HG03575 (cell line): Measurements from ENCODE around the gene RGS3.

Experiments used
- ATAC-seq: cut with Tn5 transposase; IDR thresholded peaks from one replicate; pipeline ENCODE4 v1.9.1; 2021; ENCODE audit not compliant: unreplicated experiment, insufficient number of reproducible peaks, low FRiP score; ENCODE audit errors: extremely low read depth

The RGS3 gene

DNA sequence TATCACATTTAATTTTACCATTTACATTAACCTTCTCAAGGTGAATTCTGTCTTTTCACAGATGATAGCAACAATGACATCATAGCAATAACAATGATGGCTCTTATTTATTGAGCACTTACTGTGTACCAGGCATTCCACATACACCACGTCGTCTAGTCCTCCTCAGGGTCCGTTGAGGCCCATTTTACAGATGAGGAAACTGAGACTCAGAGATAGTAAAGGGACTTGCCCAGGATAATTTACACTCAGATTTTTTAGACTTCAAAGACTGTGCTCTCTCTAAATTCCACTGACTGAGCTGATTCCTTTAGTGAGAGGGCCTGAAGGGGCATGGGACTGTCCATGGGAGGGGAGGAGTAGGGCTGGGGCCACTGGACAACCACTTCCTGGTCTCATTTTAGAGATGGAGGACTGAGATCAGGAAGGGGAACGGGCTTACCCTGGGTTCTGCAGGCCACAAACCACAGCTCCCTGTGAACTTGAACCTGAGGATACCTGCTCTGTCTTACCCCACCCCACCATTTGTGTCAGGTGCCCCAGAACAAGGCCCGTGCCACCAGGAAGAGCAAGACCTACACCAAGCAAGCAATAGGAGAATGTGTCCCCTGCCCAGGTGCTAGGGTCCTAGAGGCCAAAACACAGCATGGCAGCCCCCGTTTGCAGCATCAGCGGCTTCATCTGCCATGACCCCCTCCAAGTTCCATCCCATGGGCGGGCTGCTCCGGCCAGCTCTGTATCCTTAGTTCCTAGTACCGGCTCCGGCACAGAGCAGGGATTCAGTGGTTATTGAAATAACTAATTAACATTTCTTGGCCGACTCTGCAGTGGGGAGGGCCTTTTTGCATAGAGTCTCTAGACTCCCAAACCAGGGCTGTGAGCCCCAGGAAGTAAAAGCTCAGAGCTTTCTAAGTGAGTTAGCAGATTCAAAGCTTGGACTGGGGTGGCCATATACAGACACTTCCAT is 96.6 kb downstream of the RGS3 start:
- ATAC-seq = no peak

DNA sequence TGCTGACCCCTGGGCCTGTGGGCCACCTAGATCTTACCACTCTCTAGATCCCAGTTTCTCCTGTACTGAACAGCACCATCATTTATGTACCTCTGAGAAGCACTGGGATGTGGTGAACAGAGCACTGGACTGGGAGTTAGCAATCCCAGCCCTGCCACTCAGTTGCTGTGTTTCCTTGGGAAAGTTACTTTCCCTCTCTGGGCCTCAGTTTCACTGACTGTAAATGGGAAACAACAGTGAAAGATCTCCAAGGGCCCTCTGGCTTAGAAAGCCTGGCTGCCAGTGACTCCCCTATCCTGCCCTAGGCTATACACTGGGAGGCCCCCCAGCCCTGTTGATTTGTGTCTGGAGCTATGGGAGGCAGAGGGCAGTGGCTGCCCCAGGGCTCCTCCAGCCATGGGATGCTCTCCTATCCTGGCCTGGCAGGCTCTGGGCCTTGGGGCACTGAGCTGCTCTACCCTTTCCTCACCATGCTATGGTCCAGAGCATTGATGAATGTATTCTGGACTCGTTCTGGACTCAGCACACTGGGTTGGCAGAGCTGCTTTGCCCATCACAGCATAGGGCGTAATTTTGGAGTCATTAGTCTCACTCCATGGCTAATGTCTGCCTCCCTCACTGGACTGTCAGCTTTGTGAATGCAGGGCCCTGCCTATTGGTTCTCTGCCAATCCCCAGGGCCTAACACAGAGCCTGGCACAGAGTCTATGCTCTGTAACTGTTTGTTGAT is 99.3 kb downstream of the RGS3 start:
- no peak for ATAC-seq

DNA sequence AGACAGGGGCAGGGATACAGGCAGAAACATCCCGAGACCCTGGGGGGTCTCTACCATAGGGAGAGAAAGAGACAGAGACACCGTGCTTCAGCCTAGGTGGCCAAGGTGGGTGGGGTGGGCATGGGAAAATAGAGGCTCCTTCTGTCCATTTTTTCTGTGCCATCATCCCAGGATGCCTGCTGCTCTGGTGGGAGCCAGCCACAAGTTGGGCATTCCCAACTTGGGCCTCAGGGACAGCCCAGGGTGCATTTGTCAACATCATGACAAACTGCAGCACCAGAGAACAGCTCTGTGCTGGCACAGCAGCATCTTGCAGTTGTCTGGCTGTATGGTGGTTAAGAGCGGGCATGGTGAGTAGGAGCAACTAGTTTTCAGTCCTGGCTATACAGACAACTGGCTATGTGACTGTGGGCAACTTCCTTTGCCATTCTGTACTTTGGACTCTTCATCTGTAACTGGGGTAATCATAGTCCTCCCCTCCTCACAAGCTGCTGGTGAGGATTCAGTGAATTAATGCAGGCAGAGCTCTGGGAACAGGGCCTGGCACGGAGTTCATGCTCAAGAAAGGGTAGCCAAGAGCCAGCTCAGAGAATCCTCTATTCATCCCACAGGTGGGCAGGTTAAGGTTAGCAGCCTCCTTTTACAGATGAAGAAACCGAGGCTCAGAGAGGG is 100.4 kb downstream of the RGS3 start:
- ATAC-seq = no peak

DNA sequence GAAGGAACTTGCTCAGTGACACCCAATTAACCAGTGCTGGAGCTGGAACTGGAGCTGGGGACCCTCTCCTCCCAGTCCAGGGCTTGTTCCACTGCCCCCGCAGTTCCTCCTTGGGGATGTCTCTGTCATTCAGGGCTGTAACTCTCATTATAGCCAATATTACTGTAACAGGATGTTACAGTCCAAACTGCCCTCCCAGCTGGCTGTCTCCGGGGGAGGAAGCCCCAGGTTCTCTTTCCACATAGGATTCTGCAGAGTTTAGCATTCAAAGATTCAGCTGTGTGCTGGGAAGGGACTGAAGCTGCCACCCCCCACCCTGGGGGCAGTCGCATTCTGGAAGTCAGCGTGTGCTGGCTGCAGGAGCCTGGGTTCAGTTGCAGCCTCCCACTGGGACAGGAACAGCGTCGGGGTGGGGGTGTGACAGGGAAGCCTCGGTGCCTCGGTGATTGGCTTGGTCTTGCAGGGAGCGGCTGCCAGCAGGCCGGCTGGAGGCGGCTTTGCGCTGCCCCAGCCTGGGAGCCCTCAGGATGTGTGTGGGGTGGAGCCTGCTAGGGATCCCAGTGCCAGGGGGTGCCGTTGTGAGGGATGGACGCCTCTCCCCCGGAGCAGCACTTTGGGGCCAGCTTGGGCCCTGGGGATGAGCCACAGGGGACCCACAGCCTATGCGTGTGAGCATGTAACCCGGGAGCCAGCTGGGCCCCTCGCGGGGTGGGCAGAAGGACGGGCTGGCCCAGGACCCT is 101.1 kb downstream of the RGS3 start:
- no peak for ATAC-seq

DNA sequence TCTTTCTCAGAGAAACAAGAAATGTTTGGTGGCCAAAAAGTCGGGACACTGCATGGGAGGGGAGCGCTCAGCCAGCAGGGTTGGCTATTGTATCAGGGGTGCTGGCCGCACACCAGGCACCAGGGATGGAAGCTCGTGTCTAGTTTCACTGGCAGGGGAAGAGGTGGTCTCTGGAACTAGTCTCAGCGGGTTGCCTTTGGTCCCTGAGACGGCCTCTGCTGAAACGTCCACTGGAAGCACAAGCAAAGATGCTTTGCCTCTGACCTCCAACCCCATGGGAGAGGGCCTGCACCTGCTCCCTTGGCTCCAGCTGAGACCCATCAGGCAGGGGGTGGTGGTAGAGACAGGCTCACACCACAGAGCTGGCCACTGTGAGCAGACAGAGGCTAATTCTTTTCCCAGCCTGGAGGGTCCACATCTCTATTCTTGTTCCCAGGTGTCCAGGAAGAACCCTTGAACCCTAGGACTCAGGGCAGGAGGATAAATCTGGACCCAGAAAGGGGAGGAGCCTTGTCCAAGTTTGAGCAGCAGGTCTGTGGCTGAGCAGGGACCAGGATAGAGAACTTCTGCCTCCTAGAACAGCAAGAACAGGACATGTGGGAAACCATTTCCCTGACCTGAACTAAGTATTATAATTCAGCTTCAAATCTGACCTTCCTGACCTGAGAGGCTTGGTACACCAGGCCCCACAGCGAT is 102.6 kb downstream of the RGS3 start:
- no peak for ATAC-seq

DNA sequence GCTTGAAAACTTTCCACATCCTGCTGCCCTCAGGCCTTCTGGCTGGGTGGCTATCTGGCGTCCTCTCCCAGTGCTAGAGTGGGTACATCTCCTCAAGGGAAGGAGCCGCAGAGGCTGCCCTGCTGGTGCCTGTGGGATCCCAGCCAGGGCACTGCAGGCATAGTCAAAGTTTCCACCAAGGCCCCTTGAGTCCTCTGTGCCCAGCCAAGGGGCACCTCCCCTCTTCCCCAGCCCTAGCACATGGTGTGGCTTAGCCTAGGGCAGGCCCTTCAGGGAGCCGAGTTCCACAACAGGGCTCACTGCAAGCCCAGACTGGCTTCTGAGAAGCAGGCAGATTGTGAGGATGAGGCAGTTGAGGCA is 103.2 kb downstream of the RGS3 start:
- no peak for ATAC-seq

DNA sequence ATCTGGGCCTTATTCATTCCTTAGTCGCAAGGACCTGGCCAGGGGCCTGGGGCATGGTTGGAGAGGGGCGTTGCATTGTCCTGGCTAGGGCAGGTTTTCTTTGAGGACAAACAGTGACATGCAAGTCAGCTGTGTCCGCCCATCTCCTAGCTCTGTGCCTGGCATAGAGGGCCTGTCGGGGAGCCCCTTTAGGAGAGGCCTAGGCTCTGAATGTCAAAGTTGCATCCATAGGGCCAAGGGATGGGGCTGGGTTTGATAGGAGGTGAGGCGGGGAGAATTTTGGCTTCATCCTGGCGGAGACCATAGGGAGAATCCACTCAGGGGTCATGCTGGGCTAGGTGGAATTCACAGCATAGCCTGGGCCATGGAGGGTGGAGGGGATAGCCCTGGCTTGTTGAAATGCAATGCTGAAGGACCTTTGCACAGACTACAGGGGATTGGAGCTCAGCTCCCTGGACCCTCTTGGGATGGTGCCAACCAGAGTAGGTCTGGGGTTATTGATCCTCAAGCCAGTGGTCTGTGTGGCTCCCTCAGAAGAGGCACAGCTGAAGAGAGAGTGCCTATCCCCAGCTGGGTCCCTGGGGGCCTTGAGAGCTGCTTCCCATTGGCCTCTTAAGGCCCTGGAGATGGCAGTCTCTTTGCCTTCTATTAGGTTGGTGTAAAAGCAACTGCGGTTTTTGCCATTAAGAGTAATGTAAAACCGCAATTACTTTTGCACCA is 104.0 kb downstream of the RGS3 start:
- ATAC-seq = no peak

DNA sequence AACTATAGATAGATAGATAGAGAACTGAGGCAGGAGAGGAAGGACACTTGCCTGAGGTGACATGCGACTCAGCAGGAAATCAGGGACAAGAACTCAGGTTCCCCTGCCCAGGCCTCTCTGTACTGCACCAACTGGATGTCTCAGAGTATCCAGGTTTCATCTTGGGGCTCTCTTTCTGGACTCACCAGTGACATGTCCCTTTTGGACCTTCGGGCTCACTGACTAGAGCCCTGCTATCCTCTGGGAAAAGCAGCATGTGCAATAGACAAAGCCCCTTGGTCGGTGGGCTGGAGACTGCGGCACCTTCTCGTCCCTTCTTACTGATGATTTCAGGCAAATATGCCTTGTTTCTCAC is 104.5 kb downstream of the RGS3 start:
- ATAC-seq = no peak

DNA sequence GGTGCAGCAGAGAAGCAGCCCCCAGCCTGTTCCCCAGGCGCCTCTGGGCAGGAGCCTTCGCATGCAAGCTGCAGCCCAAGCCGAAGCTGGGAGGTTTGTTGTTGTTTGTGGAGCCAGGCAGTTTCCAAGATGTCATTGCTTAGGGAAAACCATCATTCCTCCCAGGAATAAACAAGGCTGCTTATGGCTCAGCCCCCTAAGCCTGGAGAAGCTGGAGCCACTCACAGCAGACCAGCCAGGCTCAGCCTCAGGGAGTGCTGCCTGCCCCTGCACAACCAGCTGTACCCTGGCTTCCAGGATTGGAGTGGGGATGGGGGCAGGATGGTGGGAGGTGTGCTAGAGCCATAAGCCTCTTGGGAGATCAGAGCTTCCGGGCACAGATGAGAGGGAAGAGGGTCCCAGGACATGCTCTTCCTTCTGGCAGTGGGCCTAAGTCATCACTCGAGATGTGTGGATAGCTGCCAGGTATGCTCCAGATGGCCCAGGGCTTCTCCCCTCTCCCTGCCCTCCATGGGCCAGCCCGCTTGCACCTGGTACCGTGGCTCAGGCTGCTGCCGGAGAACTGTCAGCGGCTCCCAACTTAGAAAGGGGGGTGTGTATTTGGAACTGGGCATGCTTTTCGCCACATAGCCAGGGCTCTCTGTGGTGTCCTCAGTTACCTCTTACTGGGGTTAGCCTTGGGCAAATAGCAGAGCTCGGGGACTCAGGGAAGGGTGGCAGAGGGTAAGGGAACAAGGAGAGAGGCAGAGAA is 105.2 kb downstream of the RGS3 start:
- no peak for ATAC-seq

DNA sequence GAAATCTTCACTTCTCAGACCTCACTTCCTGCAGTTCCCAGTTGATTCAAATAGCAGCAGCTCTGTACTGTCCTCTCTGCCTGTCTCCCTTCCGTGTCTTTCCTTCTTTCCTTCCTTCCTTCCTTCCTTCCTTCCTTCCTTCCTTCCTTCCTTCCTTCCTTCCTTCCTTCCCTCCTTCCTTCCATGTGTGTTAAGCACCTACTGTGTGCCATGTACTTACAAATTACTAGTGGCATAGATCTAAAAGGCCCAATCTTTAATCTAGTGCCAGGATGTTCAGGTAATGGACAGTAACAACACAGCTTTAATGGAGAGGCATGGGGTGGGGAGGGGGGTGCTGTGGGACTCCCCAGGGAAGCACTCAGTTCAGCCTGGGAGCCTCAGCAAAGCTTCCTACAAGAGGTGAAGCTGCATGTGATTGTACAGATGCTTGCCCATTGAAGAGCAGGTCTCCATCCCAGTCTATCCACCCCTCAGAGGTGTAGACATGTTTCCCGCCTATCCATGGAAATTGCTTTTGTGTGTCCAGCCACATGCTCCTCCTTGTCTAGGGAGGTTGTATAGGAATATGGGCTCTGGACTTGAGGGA is 106.0 kb downstream of the RGS3 start:
- ATAC-seq = no peak

DNA sequence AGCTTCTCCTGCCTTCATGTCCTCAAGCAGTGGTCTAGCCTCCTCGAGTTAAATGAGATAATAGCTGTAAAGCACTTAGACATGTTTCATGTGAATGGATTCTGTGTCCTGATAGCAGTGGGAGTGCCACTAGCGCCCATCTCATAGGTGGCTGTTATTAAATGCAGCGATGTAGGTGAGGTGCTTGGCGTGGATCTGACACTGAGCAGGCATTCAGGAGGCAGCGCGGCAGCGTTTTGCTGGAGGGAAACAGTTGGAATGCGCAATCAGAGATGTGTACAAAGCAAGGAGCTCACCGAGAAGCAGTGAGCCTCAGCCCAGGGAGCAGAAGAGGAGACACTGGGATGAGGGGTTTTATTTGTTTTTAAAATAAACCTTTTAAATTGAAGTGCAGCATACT is 106.6 kb downstream of the RGS3 start:
- no peak for ATAC-seq

DNA sequence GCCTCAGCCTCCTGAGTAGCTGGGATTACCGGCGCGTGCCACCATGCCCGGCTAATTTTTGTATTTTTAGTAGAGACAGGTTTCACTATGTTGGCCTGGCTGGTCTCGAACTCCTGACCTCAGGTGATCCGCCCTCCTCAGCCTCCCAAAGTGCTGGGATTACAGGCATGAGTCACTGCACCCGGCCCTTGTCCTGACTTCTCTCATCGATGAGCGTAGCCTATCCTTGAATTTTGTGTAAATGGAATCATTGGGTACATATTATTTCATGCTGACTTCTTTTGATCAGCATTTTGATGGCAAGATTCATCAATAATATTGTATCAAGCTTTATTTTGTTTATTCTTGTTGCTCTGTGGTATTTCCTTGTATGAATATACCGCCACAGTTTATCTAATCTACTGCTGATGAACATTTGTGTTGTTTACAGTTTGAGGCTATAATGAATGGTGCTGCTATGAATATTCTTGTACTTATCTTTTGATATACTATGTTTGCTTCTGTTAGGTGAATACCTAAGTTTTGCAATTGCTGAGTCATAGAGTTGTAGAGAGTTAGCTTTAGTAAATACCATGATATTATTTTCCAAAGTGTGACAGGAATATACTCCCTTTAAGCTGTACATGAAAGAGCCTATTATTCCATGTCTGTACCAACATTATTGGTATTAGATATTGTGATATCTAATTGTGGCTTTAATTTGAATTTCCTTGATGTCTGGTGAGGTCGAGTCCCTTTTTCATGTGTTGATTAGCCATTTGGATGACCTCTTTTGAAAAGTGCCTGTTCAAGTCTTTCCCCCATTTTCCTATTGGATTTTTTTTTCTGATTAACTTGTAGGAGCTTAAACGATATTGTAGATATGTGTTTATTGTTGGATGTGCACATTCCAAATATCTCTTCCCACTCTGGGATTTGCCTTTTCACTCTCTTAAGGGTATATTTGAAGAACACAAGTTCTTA is 107.5 kb downstream of the RGS3 start:
- no peak for ATAC-seq

DNA sequence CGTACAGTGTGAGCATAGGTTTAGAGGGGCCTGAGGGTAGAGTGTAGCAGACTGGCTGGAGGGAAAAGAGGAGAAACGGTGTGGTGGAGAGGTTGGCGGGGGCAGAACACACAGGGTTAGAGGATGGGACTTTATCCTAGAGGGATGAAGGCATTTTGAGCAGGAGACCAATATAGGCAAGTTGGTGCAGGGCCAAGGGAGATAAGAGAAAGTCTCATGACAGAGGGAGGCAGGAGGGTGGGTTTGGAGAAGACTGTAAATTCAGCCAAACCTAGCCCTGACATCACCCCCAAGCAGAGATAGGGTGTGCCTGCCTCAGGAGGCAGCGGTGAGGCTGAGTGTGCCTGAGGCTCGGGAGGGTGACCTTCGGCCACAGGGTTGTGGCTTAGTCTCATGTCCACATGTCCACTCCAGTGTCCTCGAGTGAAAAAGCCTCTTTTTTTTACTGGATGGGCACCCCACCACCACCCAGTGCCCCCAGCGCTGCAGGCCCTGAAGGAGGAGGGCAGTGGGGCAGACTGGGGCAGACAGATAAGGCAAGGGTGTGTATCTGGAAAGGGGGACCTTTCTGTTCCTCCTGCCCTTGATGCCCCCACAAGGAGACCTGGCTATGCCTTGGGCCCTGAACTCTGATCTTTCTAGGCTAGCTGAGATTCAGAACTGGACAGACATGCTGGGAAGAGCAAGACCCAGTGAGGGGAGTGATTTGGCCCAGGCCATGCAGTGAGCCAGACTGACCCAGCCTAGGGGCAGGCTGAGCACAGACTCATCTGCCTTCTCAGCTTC is 108.7 kb downstream of the RGS3 start:
- no peak for ATAC-seq

DNA sequence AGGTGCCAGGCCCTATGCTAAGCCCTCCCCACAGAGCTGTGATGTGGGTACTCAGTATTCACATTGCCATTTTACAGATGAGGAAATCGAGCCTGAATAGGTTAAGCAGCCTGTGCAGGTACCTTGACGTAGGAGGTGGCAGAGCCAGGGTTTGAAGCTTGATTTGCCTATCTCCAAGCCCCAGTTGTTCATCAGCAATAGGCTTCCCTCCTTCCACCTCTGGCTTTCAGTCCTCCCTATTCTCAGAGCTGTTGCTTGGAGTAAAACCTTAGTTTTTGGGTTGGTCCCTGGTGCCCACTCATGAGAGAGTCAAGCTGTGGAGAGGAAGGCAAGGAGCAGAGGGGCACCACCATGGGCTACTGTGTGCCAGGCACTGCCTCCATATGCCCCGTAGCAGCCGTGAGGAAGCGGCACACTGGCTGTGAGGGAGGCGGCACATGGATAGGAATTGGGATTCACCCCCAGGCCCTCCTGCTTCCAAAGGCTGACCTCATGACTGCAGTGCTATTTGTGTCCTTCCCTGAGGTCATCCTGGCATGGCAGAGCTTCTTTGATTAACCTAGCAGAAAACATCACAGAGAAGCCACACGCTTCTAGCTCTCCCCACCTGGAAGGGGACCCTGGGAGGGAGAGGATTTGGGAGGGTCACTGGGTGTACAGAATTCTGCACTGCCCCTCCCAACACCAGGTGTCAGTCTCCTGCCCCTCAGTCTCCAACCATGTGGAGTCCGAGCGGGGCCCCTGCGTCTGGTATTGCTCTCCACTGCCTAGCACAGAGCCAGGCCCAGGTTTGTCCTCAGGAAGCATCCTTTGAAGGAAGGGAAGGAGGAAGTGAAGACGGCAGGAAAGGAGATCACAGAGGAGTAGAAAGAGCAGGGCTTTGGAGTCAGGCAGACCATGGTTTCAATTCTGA is 109.8 kb downstream of the RGS3 start:
- ATAC-seq = no peak
